Daoy (cell line): ENCODE data around the gene MYDGF. TPM values are rescaled to one million over a fixed set of nuclear protein-coding genes. Genes with fewer than 3 reads are reported as not detected.

Experiments
- DNase-seq: peaks from one replicate; pipeline ENCODE4 v3.0.0-alpha.2; 2015; ENCODE audit warnings: low read depth
- total RNA-seq: library from RNA; depleted of rRNA; stranded (reverse); fragments of >200 nt; shearing (Covaris generic); gene quantifications from 2 replicates; pipeline ENCODE4 v1.2.3, GENCODE V29; 2014

MYDGF gene
- total RNA-seq, 1 experiment from 2014 or later = 171 TPM

- no peak for DNase-seq
Measured at GRCh38 chr19:4675346-4675745, 5.2 kb upstream of the MYDGF start.

- no peak for DNase-seq
Measured at GRCh38 chr19:4673726-4674125, 3.6 kb upstream of the MYDGF start.

- DNase-seq = no peak
Measured at GRCh38 chr19:4673216-4673615, 3.1 kb upstream of the MYDGF start.

GRCh38 chr19:4671185-4671851 lies 1.2 kb upstream of the MYDGF start:
- DNase-seq = no peak

DNA sequence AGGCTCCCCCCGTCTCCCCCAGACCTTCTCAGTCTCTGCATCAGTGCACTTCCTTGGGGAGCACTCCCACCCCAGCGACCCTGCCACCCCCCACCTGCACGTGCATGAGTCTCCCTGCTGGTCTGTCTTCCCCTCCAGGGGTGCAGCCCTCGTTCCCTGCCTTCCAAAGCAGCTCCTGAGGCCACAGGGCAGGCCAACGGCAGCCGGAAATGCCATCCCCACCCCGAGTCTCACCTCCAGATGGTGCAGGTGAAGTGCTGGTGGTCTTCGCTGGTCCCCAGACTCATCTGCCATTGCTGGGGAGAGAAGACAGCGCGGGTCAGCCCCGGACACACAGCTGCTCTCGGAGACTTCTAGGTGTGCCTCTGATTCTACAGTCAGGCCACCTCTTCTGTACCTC lies 5.5 kb downstream of the MYDGF start:
- no peak for DNase-seq

GRCh38 chr19:4662812-4663211 lies 7.3 kb downstream of the MYDGF start:
- no peak for DNase-seq

- DNase-seq = no peak
Measured at GRCh38 chr19:4662020-4662695, 8.0 kb downstream of the MYDGF start.

- no peak for DNase-seq
Measured at GRCh38 chr19:4660993-4661392, 9.1 kb downstream of the MYDGF start.

GRCh38 chr19:4660181-4660791 lies 9.9 kb downstream of the MYDGF start:
- no peak for DNase-seq

DNA sequence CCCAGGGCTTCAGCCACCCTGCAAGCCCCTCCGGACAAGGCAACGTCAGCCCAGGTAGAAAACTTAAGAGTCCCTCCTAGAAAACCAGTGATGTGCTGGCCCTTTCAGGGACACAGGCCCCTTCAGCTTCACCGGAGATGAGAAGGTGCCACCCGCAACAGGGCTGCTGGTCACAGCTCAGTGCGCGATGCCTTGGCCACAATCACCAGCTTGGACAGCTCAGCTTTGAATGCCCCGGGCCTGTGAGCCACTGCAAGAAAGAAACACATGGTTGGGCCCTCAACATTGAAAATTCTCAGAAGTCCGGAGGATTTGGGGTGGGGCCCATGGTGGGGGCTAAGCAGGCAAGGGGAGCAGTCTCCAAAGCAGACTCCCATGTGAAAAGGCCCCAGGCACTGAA lies 12.3 kb downstream of the MYDGF start:
- no peak for DNase-seq

DNA sequence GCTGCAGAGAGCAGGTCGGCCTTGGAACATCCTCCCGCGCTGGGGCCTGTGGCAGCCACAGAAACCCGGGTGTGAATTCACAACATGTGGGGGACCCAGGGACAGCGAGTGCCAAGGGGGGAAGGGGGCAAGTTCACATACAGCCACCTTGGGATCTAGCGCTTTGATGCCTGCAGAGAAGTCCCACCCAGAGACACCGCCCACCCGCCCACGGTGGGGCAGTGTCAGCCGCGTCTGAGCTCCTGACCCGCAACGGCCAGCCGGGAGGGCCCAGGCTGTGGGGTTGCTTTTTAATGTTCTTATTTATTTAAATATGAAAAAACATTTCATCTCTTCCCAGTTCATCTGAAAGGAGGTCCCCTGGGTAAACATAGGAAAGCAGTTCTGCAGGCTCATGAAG lies 12.9 kb downstream of the MYDGF start:
- DNase-seq = no peak

GRCh38 chr19:4656102-4656501 lies 14.0 kb downstream of the MYDGF start:
- no peak for DNase-seq

DNA sequence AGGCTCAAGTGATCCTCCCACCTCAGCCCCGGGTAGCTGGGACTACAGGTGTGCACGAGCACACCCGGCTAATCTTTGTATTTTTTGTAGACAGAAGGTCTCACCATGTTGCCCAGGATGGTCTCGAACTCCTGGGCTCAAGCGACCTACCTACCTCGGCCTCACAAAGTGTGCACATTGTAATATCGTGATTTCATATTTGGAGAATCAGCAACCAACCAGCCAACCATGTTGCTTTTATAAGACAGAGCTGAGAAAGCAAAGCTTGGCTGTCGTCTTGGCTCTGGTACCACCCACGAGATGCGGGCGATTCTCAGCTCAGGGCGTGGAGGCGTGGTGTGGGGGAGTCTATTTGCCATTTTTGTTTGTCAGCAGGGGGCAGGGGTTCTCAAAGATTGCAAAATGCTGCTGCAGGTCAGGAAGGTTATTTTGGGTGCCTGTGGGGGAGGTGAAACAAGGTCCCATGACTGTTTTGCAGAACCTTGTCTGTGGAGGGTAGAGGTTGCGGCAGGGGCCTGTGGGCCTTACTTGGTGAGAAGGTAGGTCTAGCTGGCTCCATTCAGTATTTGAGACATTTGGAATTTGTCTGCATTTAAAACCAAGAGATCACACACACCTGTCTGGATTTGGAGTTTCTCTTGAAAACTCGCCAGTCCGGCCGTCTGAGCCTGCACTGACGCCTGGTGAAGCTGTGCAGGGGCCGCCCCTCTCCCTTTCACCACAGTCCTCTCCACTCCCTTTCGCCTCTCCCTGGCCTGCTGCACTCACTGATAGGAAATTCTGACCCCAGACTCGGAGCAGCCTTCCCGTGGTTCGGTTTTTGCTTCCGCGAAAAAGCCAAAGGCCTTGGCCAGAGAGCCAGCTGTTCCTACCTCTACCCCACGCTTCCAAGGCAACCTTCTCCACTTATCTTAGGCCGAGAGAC lies 15.4 kb downstream of the MYDGF start:
- DNase-seq = no peak

GRCh38 chr19:4653793-4654436 lies 16.2 kb downstream of the MYDGF start:
- DNase-seq = no peak

GRCh38 chr19:4652075-4652474 lies 18.1 kb downstream of the MYDGF start:
- no peak for DNase-seq

DNA sequence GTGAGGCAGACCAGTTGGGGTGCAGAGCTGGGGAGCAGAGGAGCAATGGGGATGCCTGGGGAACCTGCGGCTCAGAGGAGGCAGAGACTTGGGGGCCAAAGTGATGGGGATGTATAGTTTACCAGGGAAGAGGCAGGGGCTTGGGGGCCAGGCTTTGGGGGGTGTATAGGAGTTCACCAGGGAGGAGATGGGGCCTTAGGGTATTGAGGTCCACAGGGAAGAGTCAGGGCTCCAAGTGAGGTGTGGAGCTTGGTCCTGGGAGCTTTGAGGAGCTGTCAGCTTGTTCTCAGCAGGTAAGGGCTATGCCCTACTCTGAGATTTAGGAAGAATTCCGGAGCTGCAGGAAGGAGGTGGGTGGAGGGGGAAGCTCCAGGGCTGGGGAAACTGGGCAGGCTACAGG lies 20.0 kb downstream of the MYDGF start:
- DNase-seq = no peak

- no peak for DNase-seq
Measured at GRCh38 chr19:4649392-4650047, 20.6 kb downstream of the MYDGF start.

DNA sequence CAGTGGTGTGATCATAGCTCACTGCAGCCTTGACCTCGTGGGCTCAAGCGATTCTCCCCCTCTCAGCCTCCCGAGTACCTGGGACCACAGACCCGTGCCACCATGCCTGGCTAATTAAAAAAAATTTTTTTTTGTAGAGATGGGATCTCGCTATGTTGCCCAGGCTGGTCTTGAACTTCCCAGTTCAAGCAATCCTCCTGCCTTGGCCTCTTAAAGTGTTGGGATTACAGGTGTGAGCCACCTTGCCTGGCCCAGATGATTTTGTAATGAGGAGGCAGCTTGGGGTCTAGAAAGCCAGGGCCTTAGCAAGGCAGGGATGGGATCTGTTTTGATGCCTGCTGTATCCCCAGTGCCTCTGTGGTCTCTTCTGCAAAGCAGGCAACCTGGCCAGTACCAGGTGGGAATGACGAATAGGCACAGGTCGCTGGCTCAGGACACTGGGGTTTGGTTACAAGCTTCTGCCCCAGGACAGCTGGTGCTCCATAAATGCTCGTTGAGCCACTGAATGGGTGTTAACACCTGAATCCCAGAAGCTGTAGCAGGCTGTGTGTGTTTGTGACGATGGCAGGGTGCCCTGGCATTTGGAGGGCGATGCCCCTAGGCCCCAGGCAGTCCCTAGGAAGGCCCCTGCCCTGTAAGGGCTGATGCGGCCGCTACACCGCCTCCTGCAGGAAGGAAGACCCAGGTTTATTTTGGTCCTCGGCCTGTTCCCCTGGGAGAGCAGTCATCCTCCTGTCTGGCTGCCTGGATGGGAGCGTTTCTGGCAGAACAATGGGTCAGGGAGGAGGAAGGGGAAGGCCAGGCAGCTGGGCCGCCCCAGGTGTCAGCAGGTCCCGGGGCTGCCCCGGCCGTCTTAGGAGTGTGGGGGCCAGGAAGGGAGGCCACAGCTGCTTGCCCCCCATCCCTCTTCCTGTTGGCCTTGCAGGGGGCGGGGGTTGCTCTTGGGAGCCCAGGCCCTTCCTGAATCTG lies 22.2 kb downstream of the MYDGF start:
- no peak for DNase-seq

DNA sequence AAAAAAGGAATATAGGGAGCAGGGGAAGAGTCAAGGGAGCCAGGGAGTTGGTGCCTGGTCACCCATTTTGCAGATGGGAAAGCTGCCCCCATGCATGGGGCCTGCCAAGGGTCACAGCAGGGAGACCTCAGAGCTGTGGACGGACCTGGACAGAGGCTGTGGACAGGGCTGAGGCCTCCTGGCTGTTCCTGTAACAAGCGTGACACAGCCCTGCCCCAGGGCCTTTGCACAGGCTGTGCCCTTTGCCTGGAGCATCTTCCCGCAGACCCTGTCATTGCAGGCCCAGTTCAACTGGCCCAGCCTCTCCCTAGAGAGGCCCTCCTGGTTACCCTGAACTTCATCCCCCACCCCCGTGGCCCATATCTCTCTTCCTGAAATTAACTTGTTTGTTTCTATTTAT lies 24.4 kb downstream of the MYDGF start:
- DNase-seq = no peak

DNA sequence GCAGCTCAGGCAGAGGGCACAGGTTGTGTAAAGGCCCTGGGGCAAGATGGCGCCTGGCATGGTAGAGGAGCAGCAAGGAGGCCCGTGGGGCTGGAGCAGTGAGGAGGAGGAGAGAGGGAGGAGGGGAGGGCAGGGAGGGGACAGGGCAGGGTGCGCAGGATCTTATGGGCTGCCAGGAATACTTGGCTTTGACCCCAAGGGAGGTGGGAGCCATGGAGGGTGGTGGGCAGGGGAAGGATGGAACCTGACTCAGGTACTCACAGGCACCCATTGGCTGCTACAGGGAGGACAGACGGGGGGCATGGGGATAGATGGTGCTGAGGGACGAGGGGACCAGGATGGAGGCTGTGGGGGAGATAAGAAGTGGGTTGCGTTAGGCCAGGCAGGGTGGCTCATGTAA lies 27.5 kb downstream of the MYDGF start:
- no peak for DNase-seq
